Mucosa of descending colon (tissue), 3 donors: Measurements from ENCODE around the gene TOR1AIP1. TPM values are rescaled to one million over a fixed set of nuclear protein-coding genes. Genes with fewer than 3 reads are reported as not detected.

Source experiments
- ATAC-seq: fragments of 200-7000 bp; cut with Tn5 transposase; one replicate; pipeline ENCODE4 v1.9.1; 2020; ENCODE audit warnings: mild to moderate bottlenecking, moderate library complexity
- DNase-seq, 3 donors: peaks; one replicate each; pipeline ENCODE4 v3.0.0-alpha.2; 2020
- H3K36me3 ChIP-seq: fragments of 200-600 bp; one replicate; pipeline ENCODE4 v1.8.0; 2021; ENCODE audit warnings: low read depth, mild to moderate bottlenecking
- H3K4me1 ChIP-seq: fragments of 200-600 bp; one replicate; pipeline ENCODE4 v1.8.0; 2021; ENCODE audit warnings: low read depth, mild to moderate bottlenecking
- H3K4me3 ChIP-seq: fragments of 200-600 bp; one replicate; pipeline ENCODE4 v1.8.0; 2021; ENCODE audit warnings: mild to moderate bottlenecking
- H3K9me3 ChIP-seq: fragments of 200-600 bp; one replicate; pipeline ENCODE4 v1.8.0; 2021; ENCODE audit warnings: mild to moderate bottlenecking
- intact Hi-C, 2 donors: fragments of 100-400 bp; cut with DNase I in 1 of 2; cut with micrococcal nuclease in 1 of 2; formaldehyde crosslinking; loops; one replicate each; pipeline versions ENCODE4 v1.11.0 to v1.11.1; 2022; cut with DNase I, micrococcal nuclease
- total RNA-seq, 3 donors: library from RNA; stranded (reverse); fragmentation: NEBNext Ultra II Directional in 2 of 3; extraction: Animal tissue kit (Norgen Biotek cat#: 25700) in 2 of 3; gene quantifications; one replicate each; pipeline versions ENCODE4 v1.2.1 to v1.2.4, GENCODE V29; 2021 to 2023
- TF ChIP-seq, protein P1 (sequence below): fragments of 200-600 bp; IDR thresholded peaks from one replicate; pipeline ENCODE4 v1.8.0; 2022; ENCODE audit warnings: antibody characterized with exemption, mild to moderate bottlenecking
- donor health status: DM: no; HTN: no; CAD: no; lungs with moderate emphysema.
- donor health status: DM: no; HTN: no; CAD: no.
- donor health status: DM: no; HTN: yes; CAD: no.

TOR1AIP1 gene
- total RNA-seq, 3 donors from 2014 or later = 29.8 to 91.7 (median 30.7) TPM

DNA sequence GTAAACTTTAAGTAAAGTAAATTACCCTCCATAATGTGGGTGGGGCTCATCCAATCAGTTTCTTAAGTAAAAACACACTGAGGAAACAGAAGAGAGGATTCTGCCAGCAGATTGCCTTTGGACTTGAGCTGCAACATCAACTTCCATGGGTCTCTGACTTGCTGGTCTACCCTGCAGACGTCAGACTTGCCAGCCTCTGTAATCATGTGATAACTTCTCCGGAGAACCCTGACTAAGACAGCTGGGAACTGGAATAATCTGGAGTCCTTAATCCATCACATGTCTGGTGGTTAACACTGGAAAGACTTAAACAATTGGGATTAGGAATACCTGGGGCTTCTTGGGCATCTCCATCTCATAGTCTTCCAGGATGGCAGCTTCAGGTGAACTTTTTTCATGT, 59.4 kb downstream of the TOR1AIP1 start:
- no peak for DNase-seq
- no peaks in the 10 kb centered on the region for H3K9me3 ChIP-seq
- intact Hi-C loops = no loop called here
- H3K4me3 ChIP-seq = no peak overlapping the region
- ATAC-seq = no peak
- H3K36me3 ChIP-seq = no peaks in the 10 kb centered on the region
- no peaks in the 10 kb centered on the region for H3K4me1 ChIP-seq
- TF ChIP-seq, protein P1, sequence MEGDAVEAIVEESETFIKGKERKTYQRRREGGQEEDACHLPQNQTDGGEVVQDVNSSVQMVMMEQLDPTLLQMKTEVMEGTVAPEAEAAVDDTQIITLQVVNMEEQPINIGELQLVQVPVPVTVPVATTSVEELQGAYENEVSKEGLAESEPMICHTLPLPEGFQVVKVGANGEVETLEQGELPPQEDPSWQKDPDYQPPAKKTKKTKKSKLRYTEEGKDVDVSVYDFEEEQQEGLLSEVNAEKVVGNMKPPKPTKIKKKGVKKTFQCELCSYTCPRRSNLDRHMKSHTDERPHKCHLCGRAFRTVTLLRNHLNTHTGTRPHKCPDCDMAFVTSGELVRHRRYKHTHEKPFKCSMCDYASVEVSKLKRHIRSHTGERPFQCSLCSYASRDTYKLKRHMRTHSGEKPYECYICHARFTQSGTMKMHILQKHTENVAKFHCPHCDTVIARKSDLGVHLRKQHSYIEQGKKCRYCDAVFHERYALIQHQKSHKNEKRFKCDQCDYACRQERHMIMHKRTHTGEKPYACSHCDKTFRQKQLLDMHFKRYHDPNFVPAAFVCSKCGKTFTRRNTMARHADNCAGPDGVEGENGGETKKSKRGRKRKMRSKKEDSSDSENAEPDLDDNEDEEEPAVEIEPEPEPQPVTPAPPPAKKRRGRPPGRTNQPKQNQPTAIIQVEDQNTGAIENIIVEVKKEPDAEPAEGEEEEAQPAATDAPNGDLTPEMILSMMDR = no peak

DNA sequence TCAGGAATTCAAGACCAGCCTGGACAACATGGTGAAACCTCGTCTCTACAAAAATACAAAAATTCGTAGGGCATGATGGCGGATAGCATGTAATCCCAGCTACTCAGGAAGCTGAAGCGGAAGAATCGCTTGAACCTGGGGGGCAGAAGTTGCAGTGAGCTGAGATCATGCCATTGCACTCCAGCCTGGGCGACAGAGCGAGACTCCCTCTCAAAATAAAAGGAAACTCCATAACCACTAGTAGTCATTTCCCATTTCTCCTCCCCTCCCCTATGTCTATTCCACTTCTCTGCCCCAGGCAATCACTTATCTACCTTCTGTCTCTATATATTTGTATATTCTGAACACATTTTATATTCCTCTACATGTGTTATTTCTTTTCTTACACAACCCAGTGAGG, 68.6 kb downstream of the TOR1AIP1 start:
- TF ChIP-seq, protein P1 = no peak
- DNase-seq = no peak
- H3K9me3 ChIP-seq = no peaks in the 10 kb centered on the region
- peaks cover 6% of the 10 kb centered on the region for H3K4me1 ChIP-seq
- H3K36me3 ChIP-seq = no peaks in the 10 kb centered on the region
- intact Hi-C loops = no loop called here
- H3K4me3 ChIP-seq = no peak overlapping the region
- no peak for ATAC-seq

DNA sequence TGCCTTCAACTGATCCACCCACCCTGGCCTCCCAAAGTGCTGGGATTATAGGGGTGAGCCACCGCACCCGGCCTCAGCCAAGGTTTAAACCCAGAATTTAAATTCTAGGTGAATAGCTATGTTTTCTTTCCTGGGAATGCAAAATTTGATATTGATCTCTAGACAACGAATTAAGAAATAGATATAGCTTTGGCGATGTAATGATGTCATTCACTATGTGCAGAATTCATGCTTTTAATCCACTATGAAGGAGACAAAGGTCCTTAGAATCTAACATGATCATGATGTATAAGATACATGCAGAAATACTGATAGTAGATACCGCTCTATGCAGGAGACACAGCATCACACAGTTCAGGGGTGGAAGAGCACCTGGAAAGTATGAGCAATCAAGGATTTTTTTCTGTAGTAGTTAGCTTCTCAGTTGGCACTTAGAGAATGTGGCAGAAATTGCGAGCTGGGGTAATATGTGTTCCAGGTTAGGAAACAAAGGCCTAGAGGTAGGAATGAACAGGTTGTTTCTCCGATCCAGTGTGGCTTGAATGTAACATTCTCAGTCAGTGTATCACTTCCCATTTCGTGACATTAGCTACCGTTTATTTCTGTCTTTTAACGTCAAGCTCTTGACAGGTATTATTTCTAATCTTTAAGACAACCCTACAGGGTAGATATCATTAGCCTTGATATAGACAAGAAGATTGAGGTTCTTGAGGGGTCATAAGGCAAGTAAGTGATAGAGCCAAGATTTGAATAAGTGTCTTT, 69.5 kb downstream of the TOR1AIP1 start:
- H3K9me3 ChIP-seq = no peaks in the 10 kb centered on the region
- TF ChIP-seq, protein P1 = no peak
- peaks cover 14% of the 10 kb centered on the region for H3K4me1 ChIP-seq
- H3K4me3 ChIP-seq = no peak overlapping the region
- no peak for DNase-seq
- intact Hi-C loops = no loop called here
- no peaks in the 10 kb centered on the region for H3K36me3 ChIP-seq
- no peak for ATAC-seq

DNA sequence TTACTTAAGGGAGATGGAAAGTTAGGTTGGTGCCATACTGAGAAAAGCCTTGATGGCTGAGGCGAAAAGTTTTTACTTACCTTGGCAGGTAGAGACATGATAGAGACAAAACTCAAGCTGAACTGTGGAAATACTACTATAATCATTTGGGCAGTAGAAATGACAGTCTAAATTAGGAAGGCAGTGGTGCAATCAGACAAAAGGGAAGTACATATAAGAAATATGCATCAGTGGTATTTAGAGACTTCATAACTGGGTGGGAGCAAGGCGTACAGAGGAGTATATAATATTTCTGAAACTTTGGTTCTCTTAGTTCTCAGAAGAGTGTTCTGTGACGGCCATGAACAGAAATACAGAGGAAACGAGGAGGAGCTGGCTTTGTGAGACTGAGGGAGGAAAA, 70.1 kb downstream of the TOR1AIP1 start:
- peaks cover 20% of the 10 kb centered on the region for H3K4me1 ChIP-seq
- no peaks in the 10 kb centered on the region for H3K9me3 ChIP-seq
- no peaks in the 10 kb centered on the region for H3K36me3 ChIP-seq
- DNase-seq = no peak
- H3K4me3 ChIP-seq = no peak overlapping the region
- intact Hi-C loops = no loop called here
- TF ChIP-seq, protein P1 = no peak
- no peak for ATAC-seq

DNA sequence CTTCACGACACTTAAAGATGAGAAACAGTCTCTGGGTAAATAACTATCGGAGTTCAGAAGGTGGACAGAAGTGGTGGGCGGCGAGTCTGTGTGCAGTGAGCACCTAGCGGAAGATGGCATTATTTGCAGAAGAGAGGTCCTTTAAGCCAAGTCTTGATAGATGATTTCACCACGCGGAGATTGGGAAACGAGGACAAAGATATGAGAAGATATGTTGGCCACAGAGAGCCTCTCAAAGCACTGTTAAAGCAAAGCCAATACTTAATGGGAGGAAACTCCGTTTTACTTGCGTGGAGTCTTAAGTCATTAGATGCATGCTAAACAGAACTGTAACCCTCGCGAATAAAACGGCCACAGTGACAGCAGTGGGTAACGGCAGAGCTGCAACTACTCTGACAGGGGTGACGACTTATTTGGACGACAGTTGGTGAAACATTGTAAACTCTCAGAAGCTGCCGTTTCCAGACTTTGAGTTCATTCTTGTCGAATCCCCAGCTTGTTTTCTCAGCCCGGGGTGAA, 71.9 kb downstream of the TOR1AIP1 start:
- DNase-seq = peak in 1 of 3 donors; percentile 46
- no peaks in the 10 kb centered on the region for H3K9me3 ChIP-seq
- intact Hi-C loops = no loop called here
- TF ChIP-seq, protein P1 = no peak
- ATAC-seq = peak; percentile 9
- peaks cover 23% of the 10 kb centered on the region for H3K4me1 ChIP-seq
- no peaks in the 10 kb centered on the region for H3K36me3 ChIP-seq
- H3K4me3 ChIP-seq = peak overlapping the region; percentile 74
